BJ (cell line): ENCODE results near the gene CRP. TPM values are rescaled to one million over a fixed set of nuclear protein-coding genes. Genes with fewer than 3 reads are reported as not detected.

Experiments
- CTCF ChIA-PET: fragments of 350-600 bp; formaldehyde crosslinking; extraction: SDS; loops from one replicate; lab custom pipeline; 2021; ENCODE audit warnings: antibody characterized with exemption, inconsistent platforms; lab: Yijun Ruan, JAX
- POLR2A ChIA-PET: fragments of 300-600 bp; sonication (Branson Sonifier 250); formaldehyde crosslinking; extraction: SDS; loops from one replicate; lab custom pipeline; 2021; ENCODE audit warnings: antibody characterized with exemption; lab: Charles Lee
- DNase-seq: peaks from one replicate; pipeline ENCODE4 v3.0.0-alpha.2; 2011; ENCODE audit warnings: low read depth
- H3K27me3 ChIP-seq: 2 replicates; pipeline ENCODE4 v1.6.0; 2011; ENCODE audit warnings: low read length; ENCODE audit not compliant: control insufficient read depth, insufficient read depth
- H3K36me3 ChIP-seq: 2 replicates; pipeline ENCODE4 v1.5.1; 2011; ENCODE audit warnings: low read length; ENCODE audit not compliant: control insufficient read depth, insufficient read depth
- H3K4me3 ChIP-seq: 2 replicates; pipeline ENCODE4 v1.5.1; 2011; ENCODE audit warnings: low read depth, mild to moderate bottlenecking, control low read depth, low read length
- polyA plus RNA-seq: library from polyadenylated mRNA; depleted of rRNA; stranded (reverse); fragments of >200 nt; gene quantifications from 2 replicates; pipeline ENCODE4 v1.2.3, GENCODE V29; 2011
- TF ChIP-seq, protein P1 (sequence below): IDR thresholded peaks from 2 replicates; pipeline ENCODE4 v1.5.1; 2011; ENCODE audit warnings: low read depth, mild to moderate bottlenecking, control low read depth, inconsistent platforms, low read length, moderate library complexity; ENCODE audit not compliant: insufficient read depth

The CRP gene
- polyA plus RNA-seq, 1 experiment: not detected

DNA sequence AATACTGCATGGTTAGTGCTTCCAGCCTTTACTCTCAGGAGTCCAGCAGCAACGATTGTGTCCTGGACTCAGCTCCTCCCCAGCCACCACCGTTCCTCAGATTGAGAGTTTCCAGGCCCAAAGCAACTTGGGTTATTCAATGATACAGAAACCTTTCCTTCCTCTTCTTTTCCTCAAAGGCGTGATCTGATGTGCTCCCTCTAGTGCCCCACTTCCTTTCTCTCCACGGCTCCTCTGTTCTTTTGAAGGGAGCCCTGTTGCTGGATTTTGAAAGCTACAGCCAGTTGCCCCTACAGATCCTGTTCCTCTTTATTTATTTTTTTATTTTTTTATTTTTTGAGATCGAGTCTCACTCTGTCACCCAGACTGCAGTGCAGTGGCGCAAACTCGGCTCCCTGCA is 14.1 kb downstream of the CRP start:
- POLR2A ChIA-PET: no interaction called here
- no peak for DNase-seq
- TF ChIP-seq, protein P1, sequence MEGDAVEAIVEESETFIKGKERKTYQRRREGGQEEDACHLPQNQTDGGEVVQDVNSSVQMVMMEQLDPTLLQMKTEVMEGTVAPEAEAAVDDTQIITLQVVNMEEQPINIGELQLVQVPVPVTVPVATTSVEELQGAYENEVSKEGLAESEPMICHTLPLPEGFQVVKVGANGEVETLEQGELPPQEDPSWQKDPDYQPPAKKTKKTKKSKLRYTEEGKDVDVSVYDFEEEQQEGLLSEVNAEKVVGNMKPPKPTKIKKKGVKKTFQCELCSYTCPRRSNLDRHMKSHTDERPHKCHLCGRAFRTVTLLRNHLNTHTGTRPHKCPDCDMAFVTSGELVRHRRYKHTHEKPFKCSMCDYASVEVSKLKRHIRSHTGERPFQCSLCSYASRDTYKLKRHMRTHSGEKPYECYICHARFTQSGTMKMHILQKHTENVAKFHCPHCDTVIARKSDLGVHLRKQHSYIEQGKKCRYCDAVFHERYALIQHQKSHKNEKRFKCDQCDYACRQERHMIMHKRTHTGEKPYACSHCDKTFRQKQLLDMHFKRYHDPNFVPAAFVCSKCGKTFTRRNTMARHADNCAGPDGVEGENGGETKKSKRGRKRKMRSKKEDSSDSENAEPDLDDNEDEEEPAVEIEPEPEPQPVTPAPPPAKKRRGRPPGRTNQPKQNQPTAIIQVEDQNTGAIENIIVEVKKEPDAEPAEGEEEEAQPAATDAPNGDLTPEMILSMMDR: no peak
- CTCF ChIA-PET: interaction anchor here (1.3 kb wide), 1 partner anchor 11 kb away, joined by 3 read pairs; no protein-coding TSS in a partner anchor
- Histone ChIP-seq H3K27me3 (no peaks in the 10 kb centered on the region), H3K36me3 (no peaks in the 10 kb centered on the region), H3K4me3 (no peak overlapping the region)

DNA sequence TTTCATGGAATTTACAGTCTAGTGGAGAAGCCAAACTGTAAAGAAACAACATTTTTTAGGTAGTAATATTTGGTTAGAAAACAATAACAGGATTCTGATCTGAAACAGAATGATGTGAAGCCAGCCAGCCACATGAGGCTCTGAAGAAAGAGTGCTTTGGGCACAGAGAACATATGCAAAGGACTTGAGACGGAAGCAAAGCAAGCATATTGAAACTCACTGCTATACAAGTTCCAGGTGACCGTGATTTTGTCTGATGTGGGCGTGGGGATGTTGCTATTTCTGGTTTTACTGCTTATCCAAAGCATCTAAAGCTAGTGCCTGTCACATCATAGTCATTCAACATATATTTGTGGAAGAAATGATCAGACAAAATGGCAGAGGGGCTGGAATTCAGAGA is 14.7 kb downstream of the CRP start:
- DNase-seq: no peak
- no peaks in the 10 kb centered on the region for H3K27me3 ChIP-seq
- POLR2A ChIA-PET: no interaction called here
- no peaks in the 10 kb centered on the region for H3K36me3 ChIP-seq
- CTCF ChIA-PET: no interaction called here
- TF ChIP-seq, protein P1: no peak
- no peak overlapping the region for H3K4me3 ChIP-seq

DNA sequence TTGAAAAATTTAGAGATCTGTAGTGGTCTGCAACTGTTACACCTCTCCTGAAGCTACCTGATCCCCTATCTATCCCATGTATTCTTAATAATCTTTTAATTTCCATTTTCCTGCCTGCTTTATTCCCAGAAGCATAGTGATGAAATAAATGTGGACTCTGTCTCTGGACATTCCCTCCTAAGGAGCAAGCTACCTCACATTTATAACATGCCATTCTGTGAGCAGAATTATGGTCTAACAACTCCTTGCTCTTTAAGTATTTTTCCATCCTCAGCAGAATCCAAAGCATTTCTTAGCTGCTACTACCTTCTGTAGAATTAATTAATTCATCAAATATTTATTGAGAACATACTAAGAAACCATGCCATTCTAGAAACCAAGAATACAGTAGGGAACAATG is 15.1 kb downstream of the CRP start:
- Histone ChIP-seq H3K4me3 (no peak overlapping the region), H3K27me3 (no peaks in the 10 kb centered on the region), H3K36me3 (no peaks in the 10 kb centered on the region)
- no peak for DNase-seq
- ChIA-PET POLR2A (no interaction called here), CTCF (interaction anchor here (1.0 kb wide), 1 partner anchor 14 kb away, joined by 3 read pairs; no protein-coding TSS in a partner anchor)
- TF ChIP-seq, protein P1: no peak

DNA sequence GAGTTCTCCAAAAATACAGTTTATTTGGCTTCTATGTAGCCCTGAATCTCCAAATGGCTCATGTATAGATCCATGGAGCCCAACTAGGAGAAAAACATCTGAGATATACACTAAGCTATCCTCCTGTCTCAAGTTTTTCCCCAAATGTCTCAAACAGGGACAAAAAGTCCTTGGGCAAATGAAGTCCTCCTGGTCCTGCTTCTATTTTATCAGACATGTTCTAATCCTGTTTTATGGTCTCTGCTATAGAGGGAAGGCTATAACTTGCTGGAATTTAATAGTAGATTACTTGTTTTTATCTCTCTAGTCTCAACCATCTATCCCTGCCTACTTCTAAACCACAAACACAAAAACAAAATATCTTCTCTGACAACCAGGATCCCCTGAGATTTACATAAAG is 26.9 kb downstream of the CRP start:
- H3K4me3 ChIP-seq: no peak overlapping the region
- POLR2A ChIA-PET: no interaction called here
- CTCF ChIA-PET: interaction anchor here (1.1 to 1.2 kb wide), 2 partner anchors 26 to 89 kb away, joined by 4 read pairs; no protein-coding TSS in a partner anchor
- no peak for DNase-seq
- no peaks in the 10 kb centered on the region for H3K27me3 ChIP-seq
- no peaks in the 10 kb centered on the region for H3K36me3 ChIP-seq
- TF ChIP-seq, protein P1: no peak

DNA sequence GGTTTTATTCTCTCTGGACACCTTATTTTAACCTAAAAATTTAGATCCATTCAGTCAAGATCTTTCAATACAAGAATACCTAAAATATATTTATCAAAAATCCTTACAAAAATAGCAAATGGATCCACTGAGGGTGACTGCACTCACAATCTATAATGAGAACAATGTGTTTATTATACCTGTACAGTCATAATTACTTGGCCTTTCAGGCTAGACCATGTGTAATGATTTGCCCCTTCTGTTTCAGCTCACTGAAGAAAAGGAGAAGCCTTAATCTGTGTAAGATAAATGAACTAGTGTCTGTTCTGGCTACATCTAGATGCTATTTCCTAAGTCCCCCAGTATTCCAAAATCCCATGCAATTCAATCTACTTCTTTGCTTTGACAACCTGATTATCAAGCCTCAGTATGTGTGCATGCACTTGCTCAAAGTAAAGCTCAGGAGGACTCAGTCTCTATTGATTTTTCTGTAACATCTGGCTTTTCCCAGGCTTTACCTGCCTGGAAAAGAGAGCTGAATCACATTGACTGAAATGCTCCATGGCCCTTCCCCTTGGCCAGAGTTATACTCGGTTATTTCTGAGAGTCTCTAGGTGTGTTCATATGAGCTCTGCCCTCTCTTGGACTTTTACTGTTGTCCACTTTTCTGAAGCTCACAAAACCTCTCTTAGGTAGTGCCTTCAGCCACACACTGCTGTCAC is 27.6 kb downstream of the CRP start:
- H3K27me3 ChIP-seq: no peaks in the 10 kb centered on the region
- ChIA-PET CTCF (interaction anchor here (1.1 to 1.2 kb wide), 2 partner anchors 26 to 89 kb away, joined by 4 read pairs; no protein-coding TSS in a partner anchor), POLR2A (no interaction called here)
- DNase-seq: no peak
- no peaks in the 10 kb centered on the region for H3K36me3 ChIP-seq
- TF ChIP-seq, protein P1: no peak
- H3K4me3 ChIP-seq: no peak overlapping the region
